Measurements from ENCODE around the gene COL4A4. TPM values are rescaled to one million over a fixed set of nuclear protein-coding genes. Genes with fewer than 3 reads are reported as not detected.

The COL4A4 gene
- total RNA-seq, 1 donor, result 0.43 TPM

DNA sequence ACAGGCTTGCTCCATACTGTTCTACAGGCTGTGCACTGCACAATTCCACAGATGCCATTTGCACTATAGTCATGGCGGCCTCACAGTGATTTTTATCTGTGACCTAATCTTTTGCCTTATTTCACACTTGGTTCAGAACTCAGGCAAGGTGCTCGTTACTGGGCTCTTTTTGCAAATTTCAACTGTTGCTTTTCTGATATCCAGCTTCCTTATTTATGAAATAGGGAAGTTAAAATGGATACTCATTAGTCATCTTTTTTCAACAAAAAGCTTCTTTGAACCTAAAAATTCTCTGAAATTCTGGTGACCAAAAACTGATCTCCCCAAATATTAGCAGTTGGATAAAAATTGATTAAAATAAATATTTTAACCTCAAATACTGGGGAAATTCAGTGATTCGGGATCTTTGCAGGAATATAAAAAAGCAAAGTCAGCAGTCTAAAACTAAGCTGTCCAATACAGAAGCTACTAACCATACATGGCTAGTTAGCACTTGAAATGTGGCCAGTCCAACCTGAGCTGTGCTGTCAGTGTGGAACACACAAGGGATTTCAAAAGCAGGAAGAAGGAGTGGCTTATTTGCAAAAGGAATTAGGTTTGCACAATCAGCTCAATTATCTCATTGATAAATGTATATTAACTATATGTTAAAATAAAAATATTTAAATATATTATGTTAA lies 134.4 kb downstream of the COL4A4 start:
- TF ChIP-seq, protein P1, sequence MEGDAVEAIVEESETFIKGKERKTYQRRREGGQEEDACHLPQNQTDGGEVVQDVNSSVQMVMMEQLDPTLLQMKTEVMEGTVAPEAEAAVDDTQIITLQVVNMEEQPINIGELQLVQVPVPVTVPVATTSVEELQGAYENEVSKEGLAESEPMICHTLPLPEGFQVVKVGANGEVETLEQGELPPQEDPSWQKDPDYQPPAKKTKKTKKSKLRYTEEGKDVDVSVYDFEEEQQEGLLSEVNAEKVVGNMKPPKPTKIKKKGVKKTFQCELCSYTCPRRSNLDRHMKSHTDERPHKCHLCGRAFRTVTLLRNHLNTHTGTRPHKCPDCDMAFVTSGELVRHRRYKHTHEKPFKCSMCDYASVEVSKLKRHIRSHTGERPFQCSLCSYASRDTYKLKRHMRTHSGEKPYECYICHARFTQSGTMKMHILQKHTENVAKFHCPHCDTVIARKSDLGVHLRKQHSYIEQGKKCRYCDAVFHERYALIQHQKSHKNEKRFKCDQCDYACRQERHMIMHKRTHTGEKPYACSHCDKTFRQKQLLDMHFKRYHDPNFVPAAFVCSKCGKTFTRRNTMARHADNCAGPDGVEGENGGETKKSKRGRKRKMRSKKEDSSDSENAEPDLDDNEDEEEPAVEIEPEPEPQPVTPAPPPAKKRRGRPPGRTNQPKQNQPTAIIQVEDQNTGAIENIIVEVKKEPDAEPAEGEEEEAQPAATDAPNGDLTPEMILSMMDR (IDR thresholded peaks at IDR 0.05; ENCODE audit: insufficient read depth, low read depth, low read length), result no peak
- DNase-seq (ENCODE audit: low read depth), result no peak
- H3K4me3 ChIP-seq (ENCODE audit: low read depth, low read length), result no peak overlapping the region

- DNase-seq (ENCODE audit: low read depth), result no peak
- TF ChIP-seq, protein P1 (IDR thresholded peaks at IDR 0.05; ENCODE audit: insufficient read depth, low read depth, low read length), result no peak
- H3K4me3 ChIP-seq (ENCODE audit: low read depth, low read length), result no peak overlapping the region
These were observed 138.5 kb downstream of the COL4A4 start for GRCh38 chr2:227025510-227025909.

DNA sequence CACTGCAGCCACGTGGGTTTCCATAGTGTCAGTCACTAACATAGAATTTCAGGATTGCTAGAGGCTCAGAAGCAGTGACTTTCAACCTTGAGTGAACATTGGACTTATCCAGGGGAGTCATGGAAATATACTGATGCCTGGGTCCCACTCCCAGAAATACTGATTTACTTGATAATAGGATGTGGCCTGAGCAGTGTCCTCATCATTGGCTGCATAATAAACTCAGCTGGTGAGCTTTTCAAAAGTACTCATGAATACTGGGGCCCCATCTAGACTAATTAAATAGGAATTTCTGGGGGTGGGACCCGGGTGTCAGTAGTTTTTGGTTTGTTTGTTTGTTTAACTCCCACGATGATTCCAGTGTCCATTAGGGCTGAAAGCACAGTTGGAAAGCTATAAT lies 141.4 kb downstream of the COL4A4 start:
- H3K4me3 ChIP-seq (ENCODE audit: low read depth, low read length), result no peak overlapping the region
- DNase-seq (ENCODE audit: low read depth), result no peak
- TF ChIP-seq, protein P1 (IDR thresholded peaks at IDR 0.05; ENCODE audit: insufficient read depth, low read depth, low read length), result no peak

GRCh38 chr2:227020416-227020815 lies 143.6 kb downstream of the COL4A4 start:
- H3K4me3 ChIP-seq (ENCODE audit: low read depth, low read length), result no peak overlapping the region
- DNase-seq (ENCODE audit: low read depth), result no peak
- TF ChIP-seq, protein P1 (IDR thresholded peaks at IDR 0.05; ENCODE audit: insufficient read depth, low read depth, low read length), result no peak

GRCh38 chr2:227016894-227017293 lies 147.1 kb downstream of the COL4A4 start:
- no peak overlapping the region for H3K4me3 ChIP-seq (ENCODE audit: low read depth, low read length)
- DNase-seq (ENCODE audit: low read depth), result no peak
- TF ChIP-seq, protein P1 (IDR thresholded peaks at IDR 0.05; ENCODE audit: insufficient read depth, low read depth, low read length), result no peak

GRCh38 chr2:227013881-227014280 lies 150.1 kb downstream of the COL4A4 start:
- no peak overlapping the region for H3K4me3 ChIP-seq (ENCODE audit: low read depth, low read length)
- TF ChIP-seq, protein P1 (IDR thresholded peaks at IDR 0.05; ENCODE audit: insufficient read depth, low read depth, low read length), result no peak
- no peak for DNase-seq (ENCODE audit: low read depth)

DNA sequence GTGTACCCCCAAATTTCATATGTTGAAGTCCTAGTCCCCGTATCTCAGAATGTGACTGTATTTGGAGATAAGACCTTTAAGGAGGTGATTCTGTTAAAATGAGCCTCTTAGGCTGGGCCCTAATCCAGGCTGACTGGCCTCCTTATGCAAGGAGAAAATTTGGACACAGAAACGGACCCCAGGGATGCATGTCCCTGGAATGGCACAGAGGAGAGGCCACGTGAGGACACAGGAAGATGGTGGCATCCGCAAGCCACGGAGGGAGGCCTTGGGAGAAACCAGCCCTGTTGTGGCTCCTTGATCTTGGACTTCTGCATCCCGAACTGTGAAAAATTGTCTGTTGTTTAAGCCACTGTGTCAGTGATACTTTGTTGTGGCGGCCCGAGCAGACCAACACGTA lies 150.7 kb downstream of the COL4A4 start:
- TF ChIP-seq, protein P1 (IDR thresholded peaks at IDR 0.05; ENCODE audit: insufficient read depth, low read depth, low read length), result no peak
- H3K4me3 ChIP-seq (ENCODE audit: low read depth, low read length), result no peak overlapping the region
- no peak for DNase-seq (ENCODE audit: low read depth)

Measured in fibroblast of villous mesenchyme (primary cell).